Neural cell (in vitro differentiated cells): ENCODE data around the gene LPAR6. TPM values are rescaled to one million over a fixed set of nuclear protein-coding genes. Genes with fewer than 3 reads are reported as not detected.

ENCODE experiments used
- H2AFZ ChIP-seq: fragments of 200-600, 300-800 bp; sonication (generic), shearing (Covaris generic); 2 replicates; pipeline ENCODE4 v1.6.0; 2014; ENCODE audit warnings: low read depth, mild to moderate bottlenecking, antibody characterized with exemption, low read length, moderate library complexity
- H3F3A ChIP-seq: fragments of 200-600 bp; shearing (Covaris generic); 2 replicates; pipeline ENCODE4 v1.6.1; 2016; ENCODE audit warnings: mild to moderate bottlenecking, moderate library complexity, mixed read lengths, antibody characterized with exemption, low read length; ENCODE audit not compliant: insufficient read depth, poor library complexity, severe bottlenecking
- H3K27ac ChIP-seq: fragments of 200-600, 300-800 bp; sonication (generic), shearing (Covaris generic); 2 replicates; pipeline ENCODE4 v1.5.1; 2014; ENCODE audit warnings: mild to moderate bottlenecking, low read length, moderate library complexity
- H3K27me3 ChIP-seq: fragments of 300-800, 200-600 bp; sonication (generic), shearing (Covaris generic); 2 replicates; pipeline ENCODE4 v1.6.0; 2014; ENCODE audit warnings: mild to moderate bottlenecking, low read depth, low read length, moderate library complexity; ENCODE audit not compliant: insufficient read depth
- H3K36me3 ChIP-seq: fragments of 300-800, 200-600 bp; sonication (generic), shearing (Covaris generic); 2 replicates; pipeline ENCODE4 v1.5.1; 2014; ENCODE audit warnings: mild to moderate bottlenecking, antibody characterized with exemption, low read length, moderate library complexity; ENCODE audit not compliant: insufficient read depth
- H3K4me2 ChIP-seq: fragments of 300-800, 200-600 bp; sonication (generic), shearing (Covaris generic); 2 replicates; pipeline ENCODE4 v1.6.0; 2014; ENCODE audit warnings: mild to moderate bottlenecking, low read length
- H3K4me3 ChIP-seq: fragments of 300-800, 200-600 bp; sonication (generic), shearing (Covaris generic); 2 replicates; pipeline ENCODE4 v1.5.1; 2014; ENCODE audit warnings: mild to moderate bottlenecking, low read length, moderate library complexity
- H3K79me2 ChIP-seq: fragments of 200-600 bp; shearing (Covaris generic); replicated peaks from 2 replicates; pipeline ENCODE4 v1.6.0; 2014; ENCODE audit warnings: mild to moderate bottlenecking, low read length, moderate library complexity; ENCODE audit not compliant: insufficient read depth
- H3K9ac ChIP-seq: fragments of 300-800, 200-600 bp; sonication (generic), shearing (Covaris generic); 2 replicates; pipeline ENCODE4 v1.6.1; 2016; ENCODE audit warnings: mild to moderate bottlenecking, low read length, mixed read lengths
- H3K9me2 ChIP-seq: fragments of 200-600 bp; shearing (Covaris generic); 2 replicates; pipeline ENCODE4 v1.6.1; 2016; ENCODE audit warnings: mild to moderate bottlenecking, low read length, mixed read lengths; ENCODE audit not compliant: insufficient read depth
- H3K9me3 ChIP-seq: fragments of 200-600, 300-800 bp; sonication (generic), shearing (Covaris generic); 2 replicates; pipeline ENCODE4 v1.6.1; 2016; ENCODE audit warnings: mild to moderate bottlenecking, mixed run types, low read length, moderate library complexity, mixed read lengths
- H4K20me1 ChIP-seq: fragments of 200-600 bp; shearing (Covaris generic); 2 replicates; pipeline ENCODE4 v1.6.1; 2016; ENCODE audit warnings: mild to moderate bottlenecking, mixed run types; ENCODE audit not compliant: insufficient read depth
- EP300 ChIP-seq: fragments of 450-650 bp; conservative IDR thresholded peaks from 2 replicates; pipeline ENCODE4 v1.6.1; 2014; ENCODE audit warnings: antibody characterized with exemption, mild to moderate bottlenecking, moderate library complexity; ENCODE audit not compliant: poor library complexity, severe bottlenecking
- EZH2 ChIP-seq: fragments of 200-600, 300-800 bp; shearing (Covaris generic), sonication (generic); IDR thresholded peaks from 2 replicates; pipeline ENCODE4 v1.6.1; 2014; ENCODE audit warnings: antibody characterized with exemption, low read length, borderline replicate concordance, mild to moderate bottlenecking; ENCODE audit not compliant: insufficient read depth, poor library complexity, severe bottlenecking
- MXI1 ChIP-seq: fragments of 450-650 bp; conservative IDR thresholded peaks from 2 replicates; pipeline ENCODE4 v1.6.1; 2014; ENCODE audit warnings: antibody characterized with exemption, mild to moderate bottlenecking; ENCODE audit not compliant: poor library complexity, severe bottlenecking
- POLR2AphosphoS5 ChIP-seq: IDR thresholded peaks from 2 replicates; pipeline ENCODE4 v1.6.1; 2012
- RAD21 ChIP-seq: fragments of 450-650 bp; conservative IDR thresholded peaks from 2 replicates; pipeline ENCODE4 v1.6.1; 2014; ENCODE audit warnings: antibody characterized with exemption, mild to moderate bottlenecking, moderate library complexity
- SMC3 ChIP-seq: fragments of 450-650 bp; conservative IDR thresholded peaks from 2 replicates; pipeline ENCODE4 v1.6.1; 2014; ENCODE audit warnings: antibody characterized with exemption, mild to moderate bottlenecking, moderate library complexity; ENCODE audit not compliant: poor library complexity
- TAF1 ChIP-seq: IDR thresholded peaks from 2 replicates; pipeline ENCODE4 v1.6.1; 2012; ENCODE audit warnings: low read depth
- polyA plus RNA-seq: library from polyadenylated mRNA; depleted of rRNA; stranded (reverse); fragments of >200 nt; gene quantifications from 2 replicates; pipeline ENCODE4 v1.2.3, GENCODE V29; 2014
- TF ChIP-seq, protein P1 (sequence below): fragments of 450-650 bp; IDR thresholded peaks from 2 replicates; pipeline ENCODE4 v1.5.1; 2014; ENCODE audit warnings: antibody characterized with exemption, mild to moderate bottlenecking, moderate library complexity; ENCODE audit not compliant: poor library complexity, severe bottlenecking
- TF ChIP-seq, protein P2 (sequence below): IDR thresholded peaks from 2 replicates; pipeline ENCODE4 v1.6.1; 2012; ENCODE audit warnings: borderline replicate concordance

The LPAR6 gene
- polyA plus RNA-seq, 1 donor from 2014 or later: not detected

DNA sequence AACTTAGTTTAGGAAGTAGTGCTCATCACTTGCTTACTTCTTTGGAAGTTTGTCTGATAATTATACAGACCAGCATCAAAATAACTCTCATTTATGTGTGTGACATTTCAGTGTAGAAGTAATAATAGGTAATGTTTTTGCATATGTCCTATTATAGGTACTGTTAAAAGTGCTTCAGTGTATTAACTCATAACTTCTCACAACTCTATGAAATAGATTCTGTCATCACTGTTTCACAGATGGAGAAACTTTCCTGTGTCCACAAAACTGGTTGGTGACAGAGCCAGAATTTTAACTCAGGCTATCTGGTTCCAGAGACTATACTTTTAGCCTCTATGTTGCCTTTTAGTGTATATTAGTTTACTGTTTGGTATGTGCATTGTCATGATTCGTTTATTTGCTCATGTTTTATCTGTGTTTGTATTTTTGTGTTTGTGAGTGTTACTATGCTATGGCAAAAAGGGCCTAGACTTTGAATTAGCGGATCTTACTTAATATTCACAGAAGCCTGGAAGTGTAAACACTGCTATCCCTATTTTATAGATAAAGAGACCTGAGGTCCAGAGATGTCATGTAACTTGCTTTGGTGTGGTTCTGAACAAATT lies 12.7 kb downstream of the LPAR6 start:
- Histone ChIP-seq H3K27me3 (no peaks in the 10 kb centered on the region), H3F3A (no peaks in the 10 kb centered on the region), H3K9me2 (no peaks in the 10 kb centered on the region), H3K9me3 (no peaks in the 10 kb centered on the region), H3K9ac (no peak overlapping the region), H3K4me2 (no peak overlapping the region), H3K79me2 (no peaks in the 10 kb centered on the region), H3K4me3 (no peak overlapping the region), H2AFZ (no peak overlapping the region), H4K20me1 (no peaks in the 10 kb centered on the region), H3K27ac (no peak overlapping the region), H3K36me3 (no peaks in the 10 kb centered on the region)
- no peak for TF ChIP-seq TAF1
- TF ChIP-seq MXI1: no peak
- no peak for TF ChIP-seq RAD21
- TF ChIP-seq SMC3: no peak
- TF ChIP-seq, protein P1, sequence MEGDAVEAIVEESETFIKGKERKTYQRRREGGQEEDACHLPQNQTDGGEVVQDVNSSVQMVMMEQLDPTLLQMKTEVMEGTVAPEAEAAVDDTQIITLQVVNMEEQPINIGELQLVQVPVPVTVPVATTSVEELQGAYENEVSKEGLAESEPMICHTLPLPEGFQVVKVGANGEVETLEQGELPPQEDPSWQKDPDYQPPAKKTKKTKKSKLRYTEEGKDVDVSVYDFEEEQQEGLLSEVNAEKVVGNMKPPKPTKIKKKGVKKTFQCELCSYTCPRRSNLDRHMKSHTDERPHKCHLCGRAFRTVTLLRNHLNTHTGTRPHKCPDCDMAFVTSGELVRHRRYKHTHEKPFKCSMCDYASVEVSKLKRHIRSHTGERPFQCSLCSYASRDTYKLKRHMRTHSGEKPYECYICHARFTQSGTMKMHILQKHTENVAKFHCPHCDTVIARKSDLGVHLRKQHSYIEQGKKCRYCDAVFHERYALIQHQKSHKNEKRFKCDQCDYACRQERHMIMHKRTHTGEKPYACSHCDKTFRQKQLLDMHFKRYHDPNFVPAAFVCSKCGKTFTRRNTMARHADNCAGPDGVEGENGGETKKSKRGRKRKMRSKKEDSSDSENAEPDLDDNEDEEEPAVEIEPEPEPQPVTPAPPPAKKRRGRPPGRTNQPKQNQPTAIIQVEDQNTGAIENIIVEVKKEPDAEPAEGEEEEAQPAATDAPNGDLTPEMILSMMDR: no peak
- TF ChIP-seq, protein P2, sequence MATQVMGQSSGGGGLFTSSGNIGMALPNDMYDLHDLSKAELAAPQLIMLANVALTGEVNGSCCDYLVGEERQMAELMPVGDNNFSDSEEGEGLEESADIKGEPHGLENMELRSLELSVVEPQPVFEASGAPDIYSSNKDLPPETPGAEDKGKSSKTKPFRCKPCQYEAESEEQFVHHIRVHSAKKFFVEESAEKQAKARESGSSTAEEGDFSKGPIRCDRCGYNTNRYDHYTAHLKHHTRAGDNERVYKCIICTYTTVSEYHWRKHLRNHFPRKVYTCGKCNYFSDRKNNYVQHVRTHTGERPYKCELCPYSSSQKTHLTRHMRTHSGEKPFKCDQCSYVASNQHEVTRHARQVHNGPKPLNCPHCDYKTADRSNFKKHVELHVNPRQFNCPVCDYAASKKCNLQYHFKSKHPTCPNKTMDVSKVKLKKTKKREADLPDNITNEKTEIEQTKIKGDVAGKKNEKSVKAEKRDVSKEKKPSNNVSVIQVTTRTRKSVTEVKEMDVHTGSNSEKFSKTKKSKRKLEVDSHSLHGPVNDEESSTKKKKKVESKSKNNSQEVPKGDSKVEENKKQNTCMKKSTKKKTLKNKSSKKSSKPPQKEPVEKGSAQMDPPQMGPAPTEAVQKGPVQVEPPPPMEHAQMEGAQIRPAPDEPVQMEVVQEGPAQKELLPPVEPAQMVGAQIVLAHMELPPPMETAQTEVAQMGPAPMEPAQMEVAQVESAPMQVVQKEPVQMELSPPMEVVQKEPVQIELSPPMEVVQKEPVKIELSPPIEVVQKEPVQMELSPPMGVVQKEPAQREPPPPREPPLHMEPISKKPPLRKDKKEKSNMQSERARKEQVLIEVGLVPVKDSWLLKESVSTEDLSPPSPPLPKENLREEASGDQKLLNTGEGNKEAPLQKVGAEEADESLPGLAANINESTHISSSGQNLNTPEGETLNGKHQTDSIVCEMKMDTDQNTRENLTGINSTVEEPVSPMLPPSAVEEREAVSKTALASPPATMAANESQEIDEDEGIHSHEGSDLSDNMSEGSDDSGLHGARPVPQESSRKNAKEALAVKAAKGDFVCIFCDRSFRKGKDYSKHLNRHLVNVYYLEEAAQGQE: no peak
- TF ChIP-seq POLR2AphosphoS5: no peak
- no peak for TF ChIP-seq EZH2
- TF ChIP-seq EP300: no peak

DNA sequence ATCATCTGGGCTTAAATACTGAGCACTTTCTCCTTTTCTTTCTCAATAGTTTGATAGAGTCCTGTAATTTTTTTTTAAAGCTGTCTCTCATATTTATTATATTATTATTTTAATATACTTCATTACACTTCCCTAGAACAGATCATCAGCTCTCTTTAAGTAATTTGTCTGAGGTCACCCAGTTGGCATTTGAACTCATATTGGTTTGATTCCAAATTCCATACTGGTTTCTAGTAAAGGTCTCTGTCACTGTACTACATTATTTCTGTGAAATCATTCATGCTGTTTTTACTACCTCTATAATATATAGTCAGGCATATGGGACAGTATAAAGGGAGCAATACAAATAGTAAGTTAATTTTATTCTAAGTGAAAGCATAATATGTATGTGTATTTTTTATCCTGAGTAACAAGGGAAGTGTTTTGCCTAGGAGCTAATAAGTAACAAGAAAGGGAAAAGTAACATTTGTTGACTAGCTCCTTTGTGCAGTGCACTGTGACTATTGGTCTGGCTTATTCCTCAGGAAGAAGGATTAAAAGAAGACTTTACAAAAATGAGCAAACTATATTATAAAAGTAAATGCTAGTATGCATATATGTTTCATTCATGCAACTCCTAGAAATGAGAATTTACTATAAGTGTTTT lies 14.3 kb downstream of the LPAR6 start:
- Histone ChIP-seq H3K9ac (no peak overlapping the region), H3K27ac (no peak overlapping the region)

More for the DNA sequence above, 14.3 kb downstream of the LPAR6 start:
- Histone ChIP-seq H2AFZ (no peak overlapping the region), H3K36me3 (no peaks in the 10 kb centered on the region), H4K20me1 (no peaks in the 10 kb centered on the region), H3K4me3 (no peak overlapping the region), H3K27me3 (no peaks in the 10 kb centered on the region), H3K79me2 (no peaks in the 10 kb centered on the region), H3F3A (no peaks in the 10 kb centered on the region), H3K9me2 (no peaks in the 10 kb centered on the region), H3K9me3 (no peaks in the 10 kb centered on the region), H3K4me2 (no peak overlapping the region)
- no peak for TF ChIP-seq TAF1
- TF ChIP-seq SMC3: no peak
- no peak for TF ChIP-seq EP300
- no peak for TF ChIP-seq POLR2AphosphoS5
- TF ChIP-seq, protein P2: no peak
- TF ChIP-seq, protein P1: no peak
- TF ChIP-seq EZH2: no peak
- TF ChIP-seq MXI1: no peak
- no peak for TF ChIP-seq RAD21
